ENCODE measurements around the gene GLRA2. TPM values are rescaled to one million over a fixed set of nuclear protein-coding genes. Genes with fewer than 3 reads are reported as not detected.
"Not testable (repeated sequence)": the region's sequence is repeated elsewhere in the genome, so short reads cannot be mapped to it uniquely, and the experiment has no call there.

Gene GLRA2
- total RNA-seq, 2 donors from 2014 or later, result not detected

DNA sequence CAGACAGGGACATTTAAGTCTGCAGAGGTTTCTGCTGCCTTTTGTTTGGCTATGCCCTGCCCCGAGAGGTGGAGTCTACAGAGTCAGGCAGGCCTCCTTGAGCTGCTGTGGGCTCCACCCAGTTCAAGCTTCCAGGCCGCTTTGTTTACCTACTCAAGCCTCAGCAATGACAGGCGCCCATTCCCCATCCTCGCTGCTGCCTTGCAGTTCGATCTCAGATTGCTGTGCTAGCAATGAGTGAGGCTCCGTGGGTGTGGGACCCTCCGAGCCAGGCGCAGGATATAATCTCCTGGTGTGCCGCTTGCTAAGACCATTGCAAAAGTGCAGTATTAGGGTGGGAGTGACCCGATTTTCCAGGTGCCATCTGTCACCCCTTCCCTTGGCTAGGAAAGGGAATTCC, 159.0 kb downstream of the GLRA2 start:
- intact Hi-C loops (cut with DNase I); DNase-seq (ENCODE audit: low spot score): not testable (repeated sequence)

GRCh38 chrX:14690553-14690952, 161.2 kb downstream of the GLRA2 start:
- DNase-seq (ENCODE audit: low spot score), result no peak
- intact Hi-C loops (cut with DNase I), result no loop called here

DNA sequence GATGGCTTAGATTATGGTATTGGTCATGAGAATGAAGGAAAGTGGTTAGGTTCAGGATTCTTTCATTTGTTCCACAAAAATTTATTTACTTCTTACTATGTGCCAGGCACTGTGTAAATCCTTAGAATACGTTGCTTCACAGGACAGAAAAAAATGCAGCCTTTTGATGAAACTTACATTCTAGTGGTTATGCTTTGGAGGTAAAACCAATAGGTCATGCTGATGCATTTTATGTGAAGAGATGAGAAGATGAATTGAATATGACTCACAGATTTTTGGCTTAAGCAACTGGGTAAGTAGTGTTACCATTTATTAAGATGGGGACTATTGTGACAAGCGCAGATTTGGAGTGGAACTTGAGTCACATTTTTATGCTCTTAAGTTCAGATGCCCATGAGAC, 165.3 kb downstream of the GLRA2 start:
- no peak for DNase-seq (ENCODE audit: low spot score)

DNA sequence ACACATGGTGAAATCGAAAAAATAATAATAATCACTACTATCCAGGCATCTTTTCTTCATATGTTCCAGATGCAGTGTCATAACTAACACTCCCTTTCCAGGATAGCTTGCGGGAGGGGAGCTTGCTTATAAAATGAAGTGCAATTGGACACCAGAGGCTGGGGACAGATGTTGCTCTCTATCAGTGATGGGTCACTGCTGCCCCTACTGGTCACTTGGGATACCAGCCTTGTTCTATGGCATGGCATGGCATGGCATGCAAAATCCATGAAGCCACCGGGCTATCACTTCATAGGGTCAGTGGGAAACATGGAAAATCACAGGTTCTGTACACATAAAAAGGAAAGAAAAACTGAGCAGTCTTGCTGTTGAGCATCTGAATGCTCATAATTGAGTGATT, 168.1 kb downstream of the GLRA2 start:
- no peak for DNase-seq (ENCODE audit: low spot score)
- intact Hi-C loops (cut with DNase I), result no loop called here

More for the DNA sequence above, 165.3 kb downstream of the GLRA2 start:
- intact Hi-C loops (cut with DNase I), result no loop called here

GRCh38 chrX:14698790-14699189, 169.5 kb downstream of the GLRA2 start:
- intact Hi-C loops (cut with DNase I), result no loop called here
- no peak for DNase-seq (ENCODE audit: low spot score)

- intact Hi-C loops (cut with DNase I), result no loop called here
- DNase-seq (ENCODE audit: low spot score), result no peak
Measured at GRCh38 chrX:14700982-14701381, 171.6 kb downstream of the GLRA2 start.

DNA sequence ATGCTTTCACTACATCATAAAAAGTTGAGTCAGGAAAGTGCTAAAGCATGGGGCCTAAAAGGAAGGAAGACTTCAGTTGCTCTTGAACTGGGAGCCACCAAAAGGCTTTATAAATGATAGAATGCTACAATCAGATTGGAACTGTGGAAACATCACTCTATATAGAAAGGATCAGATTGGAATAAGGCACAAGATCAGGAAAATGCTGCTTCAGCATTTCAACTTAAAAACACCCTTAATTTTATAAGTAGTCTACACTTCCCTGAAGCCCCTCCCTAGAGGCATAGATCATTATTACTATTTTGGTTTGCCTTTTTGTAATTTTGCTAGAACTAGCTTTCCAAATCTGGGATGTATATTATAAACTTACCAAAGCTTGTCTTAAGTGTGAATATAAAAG, 172.8 kb downstream of the GLRA2 start:
- intact Hi-C loops (cut with DNase I), result no loop called here
- no peak for DNase-seq (ENCODE audit: low spot score)

DNA sequence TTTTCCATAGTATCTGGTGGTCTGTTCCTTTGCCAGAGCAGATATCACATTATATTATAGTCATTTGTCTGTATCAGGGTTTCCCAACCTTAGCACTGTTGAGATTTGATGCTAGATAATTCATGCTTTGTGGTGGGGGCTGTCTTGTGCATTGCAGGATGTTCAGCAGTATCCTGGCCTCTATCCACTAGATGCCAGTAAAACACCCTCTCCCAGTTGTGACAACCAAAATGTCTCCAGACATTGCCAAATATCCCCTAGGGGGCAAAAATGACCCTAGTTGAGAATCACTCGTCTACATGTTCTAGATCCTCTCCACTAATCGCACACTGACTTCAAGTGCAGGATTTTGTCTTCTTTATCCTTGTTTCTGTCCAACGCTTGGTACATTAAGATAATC, 182.8 kb downstream of the GLRA2 start:
- DNase-seq (ENCODE audit: low spot score), result no peak
- intact Hi-C loops (cut with DNase I), result no loop called here

DNA sequence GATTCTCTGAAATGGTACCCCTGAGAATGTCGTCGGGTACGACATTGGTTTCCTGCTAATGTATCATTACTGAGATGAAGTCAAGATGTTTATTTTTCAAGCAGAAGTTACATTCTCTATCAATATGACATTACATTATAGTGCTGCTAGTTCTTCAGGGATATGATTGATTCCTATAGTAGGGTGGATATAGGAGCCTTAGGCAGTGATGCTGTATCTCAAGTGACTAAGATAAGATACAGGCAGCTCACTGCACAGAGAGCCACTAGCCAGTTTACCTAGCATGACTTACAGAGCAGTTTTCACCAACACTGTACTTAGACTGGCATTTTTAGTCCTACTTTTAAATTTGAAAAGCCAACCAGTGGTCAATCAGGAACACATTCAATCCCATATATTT, 188.6 kb downstream of the GLRA2 start:
- intact Hi-C loops (cut with DNase I), result no loop called here
- DNase-seq (ENCODE audit: low spot score), result no peak

DNA sequence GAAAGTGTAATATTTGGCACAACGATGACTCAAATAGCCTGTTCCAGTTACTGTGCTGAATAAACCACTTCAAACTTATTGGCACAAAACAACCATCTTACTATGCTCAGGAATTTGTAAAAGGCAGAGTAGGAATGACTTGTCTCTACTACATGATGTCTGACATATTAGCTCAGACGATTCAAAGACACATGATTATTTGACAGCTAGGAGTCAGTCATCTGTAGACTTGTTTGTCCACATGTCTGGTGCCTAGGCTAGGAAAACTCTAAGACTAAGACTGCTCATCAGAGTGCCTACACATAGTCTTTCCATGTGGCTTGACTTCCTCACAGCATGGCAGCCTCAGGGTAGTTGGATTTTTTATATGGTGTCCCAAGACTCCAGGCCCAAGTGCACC, 189.1 kb downstream of the GLRA2 start:
- intact Hi-C loops (cut with DNase I), result no loop called here
- no peak for DNase-seq (ENCODE audit: low spot score)

GRCh38 chrX:14729058-14729457, 199.7 kb downstream of the GLRA2 start:
- DNase-seq (ENCODE audit: low spot score), result no peak
- intact Hi-C loops (cut with DNase I), result no loop called here

GRCh38 chrX:14738643-14739042, 209.3 kb downstream of the GLRA2 start:
- DNase-seq (ENCODE audit: low spot score), result no peak
- intact Hi-C loops (cut with DNase I), result no loop called here

DNA sequence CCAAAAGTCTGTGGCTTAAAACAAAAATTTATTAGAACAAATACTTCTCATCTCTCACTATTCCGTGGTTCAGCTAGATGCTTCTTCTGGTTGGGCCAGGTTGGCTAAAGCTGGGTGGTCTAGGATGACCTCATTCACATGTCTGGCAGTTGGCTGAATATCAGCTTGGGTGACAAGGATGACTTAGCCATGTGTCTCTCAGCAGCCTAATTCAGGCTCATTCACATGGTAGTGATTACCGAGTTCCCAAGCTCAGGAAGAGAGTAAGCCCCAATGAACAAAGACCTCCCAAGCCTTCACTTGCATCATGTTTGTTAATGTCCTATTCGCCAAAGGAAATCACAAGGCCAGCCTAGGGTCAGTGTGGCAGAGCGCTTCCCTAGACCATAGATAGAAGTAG, 224.1 kb downstream of the GLRA2 start:
- DNase-seq (ENCODE audit: low spot score), result no peak
- intact Hi-C loops (cut with DNase I), result no loop called here

DNA sequence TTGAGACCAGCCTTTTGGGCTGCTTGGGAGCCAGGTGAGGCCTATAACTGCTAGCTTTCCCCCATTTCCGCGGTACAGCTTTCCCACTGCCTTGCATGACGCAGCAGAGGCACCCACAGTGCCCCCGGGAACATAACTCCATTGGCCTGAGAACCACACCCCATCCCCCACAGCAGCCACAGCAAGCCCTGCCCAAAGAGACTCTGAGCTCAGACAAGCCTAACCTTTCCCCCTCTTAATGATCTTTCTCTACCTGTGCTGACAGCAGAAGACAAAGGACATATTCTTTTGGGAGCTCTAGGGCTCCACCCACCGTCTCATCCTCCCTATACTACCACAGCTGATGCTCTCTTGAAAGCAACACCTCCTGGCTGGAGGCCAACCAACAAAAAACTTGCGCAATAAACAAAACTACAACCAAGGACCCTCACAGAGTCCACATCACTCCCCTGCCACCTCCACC, 228.7 kb downstream of the GLRA2 start:
- no peak for DNase-seq (ENCODE audit: low spot score)
- intact Hi-C loops (cut with DNase I), result no loop called here

- no peak for DNase-seq (ENCODE audit: low spot score)
- intact Hi-C loops (cut with DNase I), result no loop called here
Measured at GRCh38 chrX:14775416-14775815, 246.1 kb downstream of the GLRA2 start.

- DNase-seq (ENCODE audit: low spot score), result no peak
- intact Hi-C loops (cut with DNase I), result no loop called here
Measured at GRCh38 chrX:14776901-14777300, 247.6 kb downstream of the GLRA2 start.

GRCh38 chrX:14777525-14777924, 248.2 kb downstream of the GLRA2 start:
- DNase-seq (ENCODE audit: low spot score), result no peak
- intact Hi-C loops (cut with DNase I), result no loop called here

- no peak for DNase-seq (ENCODE audit: low spot score)
- intact Hi-C loops (cut with DNase I), result no loop called here
Measured at GRCh38 chrX:14779580-14779979, 250.2 kb downstream of the GLRA2 start.
